ENCODE results near the gene NSFL1C. TPM values are rescaled to one million over a fixed set of nuclear protein-coding genes. Genes with fewer than 3 reads are reported as not detected.

NSFL1C gene
- total RNA-seq, 3 donors from 2014 or later, result 70.3 to 84.1 (median 80.0) TPM

DNA sequence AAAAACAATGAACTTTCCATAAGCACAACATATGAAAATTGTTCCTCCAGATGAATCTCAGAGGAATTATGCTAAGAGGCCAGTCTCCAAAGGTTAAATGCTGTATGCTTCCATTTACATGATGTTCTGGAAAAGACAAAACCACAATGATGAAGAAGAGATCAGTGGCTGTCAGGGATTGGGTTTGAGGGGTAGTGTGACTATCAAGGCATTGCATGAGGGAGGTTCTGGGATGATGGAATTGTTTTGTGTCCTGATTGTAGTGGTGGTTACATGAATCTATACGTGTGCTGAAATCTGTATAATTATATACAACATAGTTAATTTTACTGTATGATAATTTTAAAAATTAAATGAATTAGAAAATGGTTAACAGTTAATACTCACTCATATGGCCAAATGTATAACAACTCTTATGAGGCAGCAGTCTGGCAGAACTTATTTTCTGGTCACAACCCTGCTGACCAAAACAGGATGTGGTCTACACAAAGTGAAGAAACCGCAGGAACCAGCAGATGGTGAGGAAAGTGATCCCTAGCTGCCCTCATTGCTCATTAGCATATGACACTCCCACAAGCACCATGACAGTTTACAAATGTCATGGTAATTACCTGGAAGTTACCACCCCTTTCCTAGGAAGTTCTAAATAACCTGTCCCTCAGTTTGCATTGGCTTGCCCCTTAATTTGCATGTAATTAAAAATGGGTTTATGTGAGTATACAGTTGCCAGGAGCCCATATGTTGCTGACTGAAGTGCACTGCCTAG, 31.9 kb downstream of the NSFL1C start:
- Histone ChIP-seq H3K4me3 (no peak overlapping the region), H3K36me3 (ENCODE audit: low read depth) (no peaks in the 10 kb centered on the region), H3K4me1 (ENCODE audit: low read depth) (no peaks in the 10 kb centered on the region), H3K9me3 (no peaks in the 10 kb centered on the region)
- peak in 1 of 3 donors; percentile 60 for DNase-seq
- TF ChIP-seq, protein P1, sequence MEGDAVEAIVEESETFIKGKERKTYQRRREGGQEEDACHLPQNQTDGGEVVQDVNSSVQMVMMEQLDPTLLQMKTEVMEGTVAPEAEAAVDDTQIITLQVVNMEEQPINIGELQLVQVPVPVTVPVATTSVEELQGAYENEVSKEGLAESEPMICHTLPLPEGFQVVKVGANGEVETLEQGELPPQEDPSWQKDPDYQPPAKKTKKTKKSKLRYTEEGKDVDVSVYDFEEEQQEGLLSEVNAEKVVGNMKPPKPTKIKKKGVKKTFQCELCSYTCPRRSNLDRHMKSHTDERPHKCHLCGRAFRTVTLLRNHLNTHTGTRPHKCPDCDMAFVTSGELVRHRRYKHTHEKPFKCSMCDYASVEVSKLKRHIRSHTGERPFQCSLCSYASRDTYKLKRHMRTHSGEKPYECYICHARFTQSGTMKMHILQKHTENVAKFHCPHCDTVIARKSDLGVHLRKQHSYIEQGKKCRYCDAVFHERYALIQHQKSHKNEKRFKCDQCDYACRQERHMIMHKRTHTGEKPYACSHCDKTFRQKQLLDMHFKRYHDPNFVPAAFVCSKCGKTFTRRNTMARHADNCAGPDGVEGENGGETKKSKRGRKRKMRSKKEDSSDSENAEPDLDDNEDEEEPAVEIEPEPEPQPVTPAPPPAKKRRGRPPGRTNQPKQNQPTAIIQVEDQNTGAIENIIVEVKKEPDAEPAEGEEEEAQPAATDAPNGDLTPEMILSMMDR (IDR thresholded peaks at IDR 0.05), result no peak
- peak; percentile 60 for ATAC-seq
- intact Hi-C loops (cut with DNase I, micrococcal nuclease), result loop anchor here (5.0 kb wide), 1 partner anchor 122 kb away; no protein-coding TSS in a partner anchor

- no peaks in the 10 kb centered on the region for H3K36me3 ChIP-seq (ENCODE audit: low read depth)
- intact Hi-C loops (cut with DNase I, micrococcal nuclease), result no loop called here
- ATAC-seq, result no peak
- TF ChIP-seq, protein P1 (IDR thresholded peaks at IDR 0.05), result no peak
- DNase-seq, result no peak
- H3K4me3 ChIP-seq, result no peak overlapping the region
- peaks cover 3% of the 10 kb centered on the region for H3K4me1 ChIP-seq (ENCODE audit: low read depth)
- no peaks in the 10 kb centered on the region for H3K9me3 ChIP-seq
Observed at GRCh38 chr20:1431158-1431557, 35.5 kb downstream of the NSFL1C start.

GRCh38 chr20:1430004-1430451, 36.6 kb downstream of the NSFL1C start:
- Histone ChIP-seq H3K9me3 (no peaks in the 10 kb centered on the region), H3K4me1 (ENCODE audit: low read depth) (peaks cover 3% of the 10 kb centered on the region), H3K36me3 (ENCODE audit: low read depth) (no peaks in the 10 kb centered on the region), H3K4me3 (no peak overlapping the region)
- TF ChIP-seq, protein P1 (IDR thresholded peaks at IDR 0.05), result no peak
- ATAC-seq, result peak; percentile 67
- no peak for DNase-seq
- intact Hi-C loops (cut with DNase I, micrococcal nuclease), result no loop called here

- no peak overlapping the region for H3K4me3 ChIP-seq
- H3K36me3 ChIP-seq (ENCODE audit: low read depth), result no peaks in the 10 kb centered on the region
- TF ChIP-seq, protein P1 (IDR thresholded peaks at IDR 0.05), result no peak
- peaks cover 3% of the 10 kb centered on the region for H3K4me1 ChIP-seq (ENCODE audit: low read depth)
- no peaks in the 10 kb centered on the region for H3K9me3 ChIP-seq
- intact Hi-C loops (cut with DNase I, micrococcal nuclease), result no loop called here
- DNase-seq (peak in 1 of 3 donors; percentile 18), ATAC-seq (peak; percentile 84)
Observed at GRCh38 chr20:1429143-1429728, 37.4 kb downstream of the NSFL1C start.

DNA sequence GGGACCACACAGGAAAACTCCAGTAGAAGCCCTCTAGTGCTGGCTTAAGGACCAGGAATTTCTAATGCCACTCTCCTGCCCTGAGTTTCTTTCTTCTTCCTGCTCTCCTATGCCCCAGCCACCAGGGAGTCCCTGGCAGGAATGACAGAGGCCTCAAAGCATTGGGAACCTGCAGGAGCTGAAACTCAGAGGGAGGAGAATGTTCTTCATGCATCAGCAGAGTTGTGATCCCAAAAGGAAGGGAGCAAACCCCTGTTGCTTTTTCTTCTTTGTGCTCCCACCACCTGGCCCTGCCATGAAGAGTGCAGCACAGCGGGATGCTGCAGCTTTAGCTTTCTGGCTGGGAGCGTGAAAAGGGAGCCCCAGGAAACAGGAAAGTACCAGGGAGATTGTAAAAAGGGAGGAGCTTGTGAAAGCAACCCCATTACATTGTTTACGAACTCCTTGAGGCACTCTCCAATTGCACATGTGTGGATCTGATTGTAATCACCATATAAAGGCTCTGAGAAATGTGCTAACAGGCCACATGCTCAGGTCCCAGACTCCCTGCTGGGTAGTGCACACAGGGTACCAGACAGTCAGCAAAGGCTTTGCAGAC, 39.1 kb downstream of the NSFL1C start:
- Histone ChIP-seq H3K36me3 (ENCODE audit: low read depth) (no peaks in the 10 kb centered on the region), H3K4me3 (no peak overlapping the region), H3K9me3 (no peaks in the 10 kb centered on the region), H3K4me1 (ENCODE audit: low read depth) (peaks cover 3% of the 10 kb centered on the region)
- peak; percentile 4 for ATAC-seq
- TF ChIP-seq, protein P1 (IDR thresholded peaks at IDR 0.05), result no peak
- intact Hi-C loops (cut with DNase I, micrococcal nuclease), result no loop called here
- no peak for DNase-seq
